Left lung (tissue), 10 donors: ENCODE results near the gene KIF6. TPM values are rescaled to one million over a fixed set of nuclear protein-coding genes. Genes with fewer than 3 reads are reported as not detected.

ENCODE experiments used
- ATAC-seq: fragments of 200-7000 bp; cut with Tn5 transposase; one replicate; pipeline ENCODE4 v1.9.1; 2020; ENCODE audit warnings: moderate library complexity
- DNase-seq, 4 donors: peaks; one replicate each; pipeline ENCODE4 v3.0.0-alpha.2; 2013 to 2020
- H3K27ac ChIP-seq, 2 donors: fragments of 200-600 bp; sonication (generic) in 1 of 2; one replicate each; pipeline versions ENCODE4 v1.5.0 to v1.8.0; 2020 to 2021
- H3K27me3 ChIP-seq, 2 donors: fragments of 200-600 bp; sonication (generic) in 1 of 2; one replicate each; pipeline versions ENCODE4 v1.5.0 to v1.8.0; 2020 to 2021
- H3K36me3 ChIP-seq, 2 donors: fragments of 200-600 bp; sonication (generic) in 1 of 2; one replicate each; pipeline versions ENCODE4 v1.5.0 to v1.8.0; 2020 to 2021
- H3K4me1 ChIP-seq, 2 donors: fragments of 200-600 bp; one replicate each; pipeline ENCODE4 v1.8.0; 2021
- H3K4me3 ChIP-seq, 2 donors: fragments of 200-600 bp; sonication (generic) in 1 of 2; one replicate each; pipeline versions ENCODE4 v1.5.0 to v1.8.0; 2020 to 2021; ENCODE audit warnings: mild to moderate bottlenecking in 1 of 2
- H3K9me3 ChIP-seq, 2 donors: fragments of 200-600 bp; sonication (generic) in 1 of 2; one replicate each; pipeline versions ENCODE4 v1.5.0 to v1.8.0; 2020 to 2021
- CTCF ChIP-seq, 2 donors: fragments of 200-600 bp; sonication (generic) in 1 of 2; IDR thresholded peaks; one replicate each; pipeline versions ENCODE4 v1.5.0 to v1.8.0; 2021; ENCODE audit warnings: antibody characterized with exemption in 2 of 2
- intact Hi-C, 2 donors: fragments of 100-400 bp; cut with DNase I; formaldehyde crosslinking; loops; one replicate each; pipeline versions ENCODE4 v1.11.2 to v1.14.2; 2022
- polyA plus RNA-seq, 6 donors: library from polyadenylated mRNA; unstranded; fragments of 120-200 nt; gene quantifications; one replicate each; pipeline ENCODE4 v1.2.1, GENCODE V29; 2013; ENCODE audit not compliant: insufficient read length in 6 of 6
- total RNA-seq, 2 donors: library from RNA; stranded (reverse); fragmentation: NEBNext Ultra II Directional; extraction: Animal tissue kit (Norgen Biotek cat#: 25700); gene quantifications; one replicate each; pipeline ENCODE4 v1.2.1, GENCODE V29; 2021
- donor health status: DM: no; HTN: yes; CAD: no.
- donor health status: DM: no; HTN: no; CAD: no.

Gene KIF6
- total and polyA plus RNA-seq, 8 donors = 0.93 to 4.4 (median 2.8) TPM

GRCh38 chr6:39453241-39453640 is 272.0 kb downstream of the KIF6 start:
- intact Hi-C loops = no loop called here
- no peak overlapping the region for H3K27ac ChIP-seq
- no peak for DNase-seq
- ATAC-seq = no peak
- peaks cover 0 to 6% of the 10 kb centered on the region in 2 donors for H3K9me3 ChIP-seq
- no peaks in the 10 kb centered on the region for H3K4me1 ChIP-seq
- H3K27me3 ChIP-seq = no peaks in the 10 kb centered on the region
- no peak overlapping the region for H3K4me3 ChIP-seq
- TF ChIP-seq CTCF (IDR thresholded peaks at IDR 0.05) = no peak
- H3K36me3 ChIP-seq = no peaks in the 10 kb centered on the region

DNA sequence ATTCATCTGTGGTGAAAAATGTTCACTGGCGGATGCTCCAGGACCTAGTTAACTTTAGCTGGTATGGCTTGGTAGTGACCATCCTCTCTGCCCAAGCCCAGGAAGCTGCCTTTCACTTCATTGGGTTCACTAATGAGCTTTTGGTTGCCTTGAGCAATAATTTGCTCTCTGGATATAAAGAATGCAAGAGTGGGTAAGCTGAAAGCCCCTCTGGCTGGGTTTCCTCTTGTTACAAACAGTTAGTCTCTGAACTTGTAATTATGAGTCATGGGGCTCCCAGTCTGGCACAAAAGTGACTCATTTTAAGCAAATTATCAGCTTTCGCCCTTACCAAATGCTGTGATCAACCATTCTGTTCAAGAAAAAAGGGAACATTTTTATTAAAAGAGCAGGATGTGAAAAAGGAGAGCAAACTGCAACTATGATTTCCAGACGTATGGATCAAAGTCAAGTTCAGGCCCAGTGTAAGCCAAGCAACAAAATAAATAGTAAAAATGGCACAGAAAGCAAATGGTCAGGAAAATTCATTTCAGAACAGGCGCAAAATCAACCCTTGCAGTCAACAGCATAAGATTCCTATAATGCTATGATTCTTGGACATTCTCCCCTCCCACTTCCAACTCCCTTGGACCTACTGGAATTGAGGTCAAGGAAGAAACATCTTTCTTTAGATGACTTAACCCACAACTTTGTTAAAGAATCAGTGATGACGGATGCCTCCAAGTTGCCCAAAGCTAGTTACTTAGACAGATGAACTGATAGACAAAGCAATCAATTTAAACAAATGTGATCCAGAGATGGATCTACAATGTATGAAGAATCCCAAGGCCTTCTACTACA is 272.7 kb downstream of the KIF6 start:
- peaks cover 0 to 6% of the 10 kb centered on the region in 2 donors for H3K9me3 ChIP-seq
- no peaks in the 10 kb centered on the region for H3K4me1 ChIP-seq
- H3K27me3 ChIP-seq = no peaks in the 10 kb centered on the region
- TF ChIP-seq CTCF (IDR thresholded peaks at IDR 0.05) = no peak
- no peak for ATAC-seq
- H3K4me3 ChIP-seq = no peak overlapping the region
- no peaks in the 10 kb centered on the region for H3K36me3 ChIP-seq
- DNase-seq = no peak
- intact Hi-C loops = no loop called here
- H3K27ac ChIP-seq = no peak overlapping the region

DNA sequence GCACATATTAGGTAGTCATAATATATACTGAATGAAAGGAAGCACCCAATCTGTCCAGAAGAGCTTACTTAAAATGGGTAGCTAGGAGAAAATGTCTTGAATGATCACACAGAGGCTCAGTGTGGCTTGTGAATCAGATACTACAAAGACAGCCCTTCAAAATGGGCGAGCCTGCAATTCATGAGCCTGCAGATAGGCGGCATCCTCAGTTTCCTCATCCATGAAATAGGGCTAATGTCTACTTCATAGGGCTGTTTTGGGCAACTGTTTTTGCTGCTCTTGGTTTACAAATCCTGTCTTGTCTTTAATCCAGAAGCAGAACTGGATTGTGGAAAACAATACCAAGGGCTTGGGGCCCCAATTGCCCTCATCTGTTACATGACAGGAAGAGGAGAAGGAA is 273.4 kb downstream of the KIF6 start:
- no peak for TF ChIP-seq CTCF (IDR thresholded peaks at IDR 0.05)
- DNase-seq = no peak
- Histone ChIP-seq H3K4me3 (no peak overlapping the region), H3K4me1 (no peaks in the 10 kb centered on the region), H3K9me3 (peaks cover 0 to 6% of the 10 kb centered on the region in 2 donors), H3K27me3 (no peaks in the 10 kb centered on the region), H3K36me3 (no peaks in the 10 kb centered on the region), H3K27ac (no peak overlapping the region)
- intact Hi-C loops = no loop called here
- ATAC-seq = no peak

GRCh38 chr6:39449022-39449421 is 276.2 kb downstream of the KIF6 start:
- H3K27me3 ChIP-seq = no peaks in the 10 kb centered on the region
- TF ChIP-seq CTCF (IDR thresholded peaks at IDR 0.05) = no peak
- H3K4me1 ChIP-seq = no peaks in the 10 kb centered on the region
- no peak for DNase-seq
- H3K4me3 ChIP-seq = no peak overlapping the region
- H3K27ac ChIP-seq = no peak overlapping the region
- no peaks in the 10 kb centered on the region for H3K36me3 ChIP-seq
- ATAC-seq = no peak
- intact Hi-C loops = no loop called here
- peaks cover 0 to 4% of the 10 kb centered on the region in 2 donors for H3K9me3 ChIP-seq

- H3K9me3 ChIP-seq = no peaks in the 10 kb centered on the region
- H3K4me3 ChIP-seq = no peak overlapping the region
- intact Hi-C loops = no loop called here
- ATAC-seq = no peak
- H3K36me3 ChIP-seq = no peaks in the 10 kb centered on the region
- DNase-seq = no peak
- no peaks in the 10 kb centered on the region for H3K27me3 ChIP-seq
- H3K4me1 ChIP-seq = no peaks in the 10 kb centered on the region
- TF ChIP-seq CTCF (IDR thresholded peaks at IDR 0.05) = no peak
- H3K27ac ChIP-seq = no peak overlapping the region
Observed at GRCh38 chr6:39446909-39447308, 278.3 kb downstream of the KIF6 start.
